NOMO-1 treated with dmso at 0.1 percent for 144 hours (cell line): ENCODE measurements around the gene CT47B1.
"Not testable (repeated sequence)": the region's sequence is repeated elsewhere in the genome, so short reads cannot be mapped to it uniquely, and the experiment has no call there.

ENCODE experiments used
- DNase-seq: peaks from one replicate; lab custom pipeline; 2025; ENCODE audit not compliant: unreplicated experiment; lab: John Stamatoyannopoulos, UW

CT47B1 gene

DNA sequence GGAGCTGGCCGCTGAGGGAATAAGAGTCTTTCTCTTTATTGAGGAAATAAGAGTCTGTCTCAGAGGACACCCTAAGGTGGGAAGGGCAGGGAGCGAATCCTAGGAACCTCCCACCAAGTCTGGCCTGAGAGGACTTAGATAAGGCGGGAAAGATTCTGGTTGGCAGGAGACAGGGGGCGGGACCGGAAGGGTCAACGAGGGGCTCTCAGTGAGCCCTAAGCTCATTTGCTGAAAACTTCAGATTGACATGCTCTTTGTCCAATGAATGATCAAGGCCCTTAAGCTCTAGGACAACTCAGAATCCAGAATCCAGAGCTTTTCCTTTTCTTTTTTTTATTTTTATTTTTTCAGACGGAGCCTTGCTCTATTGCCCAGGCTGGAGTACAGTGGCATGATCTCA, at the start of gene CT47B1:
CT47B1 (minus strand) TSS at position 101 of the 400 bp plus-strand sequence. CDS start 196 bp downstream, outside the sequence.
- not testable (repeated sequence) for DNase-seq

DNA sequence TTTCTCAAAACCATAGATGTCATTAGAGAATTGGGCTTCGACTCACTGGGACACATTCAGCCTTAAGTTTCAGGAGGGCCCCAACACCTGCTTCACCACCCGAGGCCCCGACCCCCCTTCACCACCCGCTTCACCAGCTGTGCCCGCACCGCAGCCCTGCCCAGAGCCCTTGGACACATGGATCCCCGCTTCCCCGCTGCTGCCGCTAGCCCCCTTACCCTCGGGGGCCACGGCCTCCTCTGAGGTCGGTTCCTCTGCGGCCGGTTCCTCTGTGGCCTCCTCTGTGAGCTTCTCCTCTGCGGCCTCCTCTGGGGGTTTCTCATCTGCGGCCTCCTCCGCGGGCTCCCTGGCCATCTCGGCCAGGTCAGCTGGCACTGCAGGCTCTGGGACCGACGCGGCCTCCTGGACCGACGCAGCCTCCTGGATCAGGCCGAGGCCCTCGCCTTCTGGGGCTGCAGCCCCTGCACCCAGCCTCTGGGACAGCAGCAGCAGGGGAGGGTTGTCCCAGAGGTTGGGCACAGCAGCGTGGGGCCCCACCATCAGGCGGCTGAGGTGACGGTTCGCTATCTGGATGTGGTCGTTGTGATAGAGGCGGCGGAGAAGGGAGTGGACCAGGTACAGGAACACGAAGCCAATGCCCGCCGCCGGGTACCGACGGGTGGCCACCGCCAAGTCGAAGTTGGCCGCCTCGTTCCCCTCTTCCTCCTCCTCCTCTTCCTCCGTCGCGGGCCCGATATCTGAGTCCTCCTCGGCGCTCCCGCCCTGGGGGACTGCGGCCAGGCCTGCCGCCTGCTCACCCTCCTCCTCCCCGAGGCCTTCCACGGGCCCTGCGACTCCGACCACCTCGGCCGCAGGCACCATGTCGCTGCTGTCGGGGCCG, 748 bp downstream of the CT47B1 start:
- no peak for DNase-seq

DNA sequence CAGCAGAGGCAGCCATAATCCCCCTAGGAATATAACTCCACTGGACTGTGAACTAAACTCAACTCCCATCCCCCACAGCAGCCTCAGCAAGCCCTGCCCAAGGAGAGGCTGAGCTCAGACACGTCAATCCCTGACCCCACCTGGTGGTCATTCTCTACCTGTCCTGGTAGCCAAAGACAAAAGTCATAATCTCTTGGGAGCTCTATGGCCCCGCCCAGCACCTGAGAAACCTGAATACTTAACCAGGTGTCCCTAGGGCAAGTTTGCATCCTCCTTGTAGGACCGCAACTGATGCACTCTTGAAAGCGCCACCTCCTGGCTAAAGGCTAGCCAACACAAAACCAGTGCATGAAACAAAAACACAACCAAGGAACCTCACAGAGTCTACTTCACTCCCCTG, 18.4 kb downstream of the CT47B1 start:
- DNase-seq = no peak

DNA sequence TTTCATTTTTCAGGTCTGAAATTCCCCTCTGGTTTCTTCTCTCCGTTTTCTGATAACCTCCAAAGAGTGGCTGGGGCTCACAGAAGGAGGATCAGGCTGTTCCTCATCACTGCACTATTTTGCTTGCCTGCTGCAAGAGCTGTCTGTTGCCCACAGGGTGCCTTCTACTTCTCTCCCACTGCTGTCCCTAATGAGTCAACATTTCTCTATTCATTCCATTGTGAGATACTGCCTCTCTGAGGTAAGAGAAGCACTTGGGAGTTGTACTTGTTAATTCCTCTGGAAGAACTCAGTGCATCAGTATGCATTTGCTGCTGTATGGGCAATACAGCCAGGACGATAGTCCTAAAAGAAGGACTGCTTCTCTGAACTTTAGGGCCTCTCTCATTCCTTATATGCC, 34.8 kb downstream of the CT47B1 start:
- no peak for DNase-seq

DNA sequence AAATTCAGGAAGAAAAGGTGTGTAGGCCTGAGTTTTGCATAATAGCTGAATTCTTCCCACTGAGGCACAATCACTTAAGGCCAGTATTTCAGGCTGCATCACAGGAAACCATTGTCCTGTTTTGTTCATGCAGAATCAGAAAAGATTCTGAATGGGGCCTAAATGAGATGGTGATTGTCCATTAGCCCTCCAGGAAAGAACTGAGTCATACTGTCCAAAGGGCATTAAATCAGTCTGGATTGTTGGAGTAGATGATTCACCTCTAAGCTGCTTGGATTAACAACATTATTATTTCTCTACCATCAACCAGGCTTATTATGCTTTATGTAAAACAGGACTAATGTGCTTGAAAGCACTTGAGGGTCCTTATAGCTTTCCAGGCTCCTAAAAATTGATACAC, 36.2 kb downstream of the CT47B1 start:
- DNase-seq = no peak

DNA sequence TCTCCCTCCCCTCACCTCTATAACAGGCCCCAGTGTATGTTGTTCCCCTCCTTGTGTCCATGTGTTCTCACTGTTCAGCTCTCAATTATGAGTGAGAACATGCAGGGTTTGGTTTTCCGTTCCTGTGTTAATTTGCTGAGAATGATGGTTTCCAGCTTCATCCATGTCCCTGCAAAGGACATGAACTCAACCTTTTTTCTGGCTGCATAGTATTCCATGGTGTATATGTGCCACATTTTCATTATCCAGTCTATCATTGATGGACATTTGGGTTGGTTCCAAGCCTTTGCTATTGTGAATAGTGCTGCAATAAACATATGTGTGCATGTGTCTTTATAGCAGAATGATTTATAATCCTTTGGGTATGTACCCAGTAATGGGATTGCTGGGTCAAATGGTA, 48.5 kb downstream of the CT47B1 start:
- not testable (repeated sequence) for DNase-seq

DNA sequence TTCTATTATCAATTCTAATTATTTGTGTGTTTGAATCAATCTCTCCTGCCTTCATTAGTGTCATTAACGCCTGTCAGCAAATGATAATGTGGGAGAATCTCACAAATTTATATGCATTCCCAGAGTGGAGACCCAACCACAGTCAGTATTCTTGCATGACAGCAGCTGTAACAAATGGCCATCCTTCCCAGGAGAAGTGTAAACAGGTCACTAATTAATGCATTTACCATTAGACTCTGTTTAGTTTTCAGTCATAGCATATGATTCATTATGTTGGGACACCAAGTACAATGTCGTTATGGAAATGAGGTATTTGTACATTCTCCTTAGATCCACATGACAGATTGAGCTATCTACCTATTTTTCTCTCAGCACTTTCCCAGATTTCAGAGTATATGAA, 50.5 kb downstream of the CT47B1 start:
- no peak for DNase-seq

DNA sequence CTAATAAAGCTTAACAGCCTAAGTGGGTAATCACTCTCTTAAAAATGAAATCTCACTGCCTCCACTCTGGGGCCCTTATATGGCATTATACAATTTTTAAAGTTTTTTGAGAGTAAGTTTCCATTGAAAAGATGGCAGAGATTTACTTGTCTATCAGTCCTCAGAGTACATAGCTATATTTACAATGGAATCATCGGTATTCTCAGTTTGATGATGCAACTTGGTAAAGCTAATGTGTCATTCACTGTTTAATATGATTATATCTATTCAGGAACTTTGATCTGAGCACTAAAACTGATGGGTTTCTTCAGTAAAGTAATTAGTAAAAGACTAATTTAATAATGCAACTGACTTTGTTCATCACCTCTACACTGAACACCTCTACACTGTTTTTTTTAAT, 51.6 kb downstream of the CT47B1 start:
- no peak for DNase-seq

DNA sequence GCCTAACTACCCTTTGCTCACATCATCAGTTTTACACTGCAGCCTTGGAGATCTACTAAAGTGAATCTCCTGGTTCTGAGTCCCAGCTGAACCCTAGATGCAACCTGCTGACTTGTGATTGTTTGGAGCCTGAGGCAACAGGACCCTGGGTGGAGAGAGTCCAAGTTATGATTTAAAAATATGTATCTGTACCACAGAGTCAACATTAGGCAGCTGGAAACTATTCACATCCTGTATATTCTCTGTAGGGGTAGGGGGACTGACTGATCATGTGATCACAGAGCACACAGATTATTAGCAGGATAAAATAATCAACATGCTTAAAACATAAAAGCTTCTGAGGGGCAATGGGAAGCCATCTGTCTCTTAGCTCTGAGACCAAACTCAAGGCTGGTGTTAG, 52.1 kb downstream of the CT47B1 start:
- no peak for DNase-seq
